Stimulated activated CD4-positive, alpha-beta T cell treated with anti-CD3 and anti-CD28 coated beads, Interleukin-12 subunit alpha, Interleukin-12 subunit beta, amount 100 ng/mL, for 24 hours (primary cell): ENCODE measurements around the gene TTC21A.
"Not testable (repeated sequence)": the region's sequence is repeated elsewhere in the genome, so short reads cannot be mapped to it uniquely, and the experiment has no call there.

Experiments used
- DNase-seq, 2 experiments: peaks; one replicate each; pipeline ENCODE4 v3.0.0-alpha.2; 2020; ENCODE audit warnings: low read depth in 2 of 2

Gene TTC21A, protein sequence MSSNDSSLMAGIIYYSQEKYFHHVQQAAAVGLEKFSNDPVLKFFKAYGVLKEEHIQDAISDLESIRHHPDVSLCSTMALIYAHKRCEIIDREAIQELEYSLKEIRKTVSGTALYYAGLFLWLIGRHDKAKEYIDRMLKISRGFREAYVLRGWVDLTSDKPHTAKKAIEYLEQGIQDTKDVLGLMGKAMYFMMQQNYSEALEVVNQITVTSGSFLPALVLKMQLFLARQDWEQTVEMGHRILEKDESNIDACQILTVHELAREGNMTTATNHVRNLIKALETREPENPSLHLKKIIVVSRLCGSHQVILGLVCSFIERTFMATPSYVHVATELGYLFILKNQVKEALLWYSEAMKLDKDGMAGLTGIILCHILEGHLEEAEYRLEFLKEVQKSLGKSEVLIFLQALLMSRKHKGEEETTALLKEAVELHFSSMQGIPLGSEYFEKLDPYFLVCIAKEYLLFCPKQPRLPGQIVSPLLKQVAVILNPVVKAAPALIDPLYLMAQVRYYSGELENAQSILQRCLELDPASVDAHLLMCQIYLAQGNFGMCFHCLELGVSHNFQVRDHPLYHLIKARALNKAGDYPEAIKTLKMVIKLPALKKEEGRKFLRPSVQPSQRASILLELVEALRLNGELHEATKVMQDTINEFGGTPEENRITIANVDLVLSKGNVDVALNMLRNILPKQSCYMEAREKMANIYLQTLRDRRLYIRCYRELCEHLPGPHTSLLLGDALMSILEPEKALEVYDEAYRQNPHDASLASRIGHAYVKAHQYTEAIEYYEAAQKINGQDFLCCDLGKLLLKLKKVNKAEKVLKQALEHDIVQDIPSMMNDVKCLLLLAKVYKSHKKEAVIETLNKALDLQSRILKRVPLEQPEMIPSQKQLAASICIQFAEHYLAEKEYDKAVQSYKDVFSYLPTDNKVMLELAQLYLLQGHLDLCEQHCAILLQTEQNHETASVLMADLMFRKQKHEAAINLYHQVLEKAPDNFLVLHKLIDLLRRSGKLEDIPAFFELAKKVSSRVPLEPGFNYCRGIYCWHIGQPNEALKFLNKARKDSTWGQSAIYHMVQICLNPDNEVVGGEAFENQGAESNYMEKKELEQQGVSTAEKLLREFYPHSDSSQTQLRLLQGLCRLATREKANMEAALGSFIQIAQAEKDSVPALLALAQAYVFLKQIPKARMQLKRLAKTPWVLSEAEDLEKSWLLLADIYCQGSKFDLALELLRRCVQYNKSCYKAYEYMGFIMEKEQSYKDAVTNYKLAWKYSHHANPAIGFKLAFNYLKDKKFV (N-terminal part only)

DNA sequence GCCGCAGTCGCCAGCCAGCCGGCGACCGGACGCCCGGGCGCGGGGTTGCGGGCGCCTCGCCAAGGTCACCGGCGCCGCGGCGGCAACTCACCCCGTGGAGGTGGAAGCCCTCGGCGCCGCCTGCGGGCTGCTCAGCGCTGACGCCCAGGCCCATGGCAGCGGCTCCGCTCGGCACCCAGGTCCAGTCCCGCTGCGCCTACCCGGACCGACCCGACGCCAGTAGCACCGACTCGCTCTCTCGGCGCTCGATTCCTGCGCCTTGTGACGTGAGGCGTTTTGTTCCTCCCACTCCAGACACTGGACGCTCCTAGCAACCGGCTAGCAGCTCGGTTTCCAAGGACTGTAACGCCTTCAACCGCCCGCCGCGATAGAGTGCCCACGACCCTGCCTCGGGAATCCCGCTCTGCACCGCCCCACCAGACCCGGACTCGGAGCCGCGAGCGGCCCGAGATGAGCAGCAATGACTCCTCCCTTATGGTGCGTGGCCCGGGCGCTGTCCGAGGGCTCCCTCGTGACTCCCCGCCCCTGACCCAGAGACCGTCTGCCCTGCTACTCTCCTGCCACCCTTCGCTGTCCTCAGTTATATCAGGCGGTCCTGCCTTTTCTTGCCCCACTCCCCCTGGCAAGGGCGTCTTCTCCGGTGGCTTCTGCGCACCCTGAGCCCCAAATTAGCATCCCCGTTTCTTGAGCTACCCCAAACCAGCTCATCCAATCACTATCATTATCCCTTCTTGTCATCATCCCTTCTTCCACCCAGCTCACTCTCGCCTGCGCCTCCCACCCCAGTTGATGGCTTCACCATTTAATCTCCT is at the start of gene TTC21A, which contains the start of gene GORASP1:
Gene TTC21A (plus strand): TSS at position 293 of the 812 bp plus-strand sequence. CDS start 158 bp downstream, at position 451.
Gene GORASP1 (minus strand): TSS at position 240 of the 812 bp plus-strand sequence. CDS start 86 bp downstream, at position 154.
- DNase-seq: peak; percentile 48 to 62

DNA sequence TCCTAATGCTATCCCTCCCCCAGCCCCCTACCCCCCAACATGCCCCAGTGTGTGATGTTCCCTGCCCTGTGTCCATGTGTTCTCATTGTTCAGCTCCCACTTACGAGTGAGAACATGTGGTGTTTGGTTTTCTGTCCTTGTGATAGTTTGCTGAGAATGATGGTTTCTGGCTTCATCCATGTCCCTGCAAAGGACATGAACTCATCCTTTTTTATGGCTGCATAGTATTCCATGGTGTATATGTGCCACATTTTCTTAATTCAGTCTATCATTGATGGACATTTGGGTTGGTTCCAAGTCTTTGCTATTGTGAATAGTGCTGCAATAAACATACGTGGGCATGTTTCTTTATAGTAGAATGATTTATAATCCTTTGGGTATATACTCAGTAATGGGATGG is 46.3 kb upstream of the TTC21A start:
- not testable (repeated sequence) for DNase-seq

DNA sequence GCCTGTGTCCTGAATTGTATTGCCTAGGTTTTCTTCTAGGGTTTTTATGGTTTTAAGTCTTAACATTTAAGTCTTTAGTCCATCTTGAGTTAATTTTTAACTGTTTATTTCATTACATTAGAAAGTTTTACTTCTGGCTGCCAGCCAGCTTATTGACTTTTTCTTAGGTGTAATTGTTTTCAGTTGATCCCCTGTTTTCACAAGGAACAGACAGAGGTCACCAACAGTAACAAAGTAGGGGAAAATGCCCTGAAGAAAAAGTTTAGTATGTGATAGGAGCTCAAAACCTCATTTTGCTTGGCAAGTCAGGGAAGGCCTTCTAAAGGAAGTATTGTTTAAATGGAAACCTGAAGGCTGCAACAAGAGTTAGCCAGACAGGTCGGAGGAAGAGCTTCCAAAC is 45.3 kb upstream of the TTC21A start:
- no peak for DNase-seq

DNA sequence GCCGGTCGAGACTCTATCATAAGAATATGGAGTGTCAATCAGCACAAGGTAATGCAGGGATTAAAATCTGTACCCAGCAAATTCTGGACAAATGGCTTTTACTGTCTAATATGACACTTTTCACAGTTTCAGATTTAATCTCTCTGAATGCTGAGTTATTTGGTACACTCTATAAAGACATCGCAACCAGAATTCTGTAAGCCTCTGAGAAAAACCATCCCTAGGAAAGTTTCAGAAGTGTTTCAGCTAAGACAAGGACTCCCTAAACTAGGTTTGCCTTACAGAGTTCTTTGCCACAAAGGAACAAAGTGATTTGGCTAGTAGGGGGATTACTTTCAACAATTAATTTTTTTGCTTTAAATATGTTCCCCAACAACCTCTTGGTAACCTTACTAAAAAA is 44.3 kb upstream of the TTC21A start:
- DNase-seq: no peak

DNA sequence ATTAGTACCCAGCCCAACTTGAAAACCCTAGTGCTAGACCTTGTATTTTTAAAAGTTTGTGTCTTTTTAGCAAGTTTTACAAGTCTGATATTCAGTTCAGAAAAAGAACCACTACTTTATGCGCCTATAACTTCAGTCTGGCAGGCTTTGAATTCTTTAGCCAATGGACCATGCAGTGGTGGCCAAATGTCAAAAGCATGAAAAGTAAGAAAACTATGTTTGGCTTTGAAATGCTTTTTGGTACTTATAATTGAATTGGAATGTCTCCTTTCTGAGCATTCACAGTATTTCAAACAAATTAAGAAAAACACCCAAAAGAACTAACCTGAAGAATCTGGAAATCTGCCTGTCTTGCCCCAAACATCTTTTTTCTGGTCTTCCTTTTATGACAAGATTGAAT is 42.8 kb upstream of the TTC21A start:
- no peak for DNase-seq

DNA sequence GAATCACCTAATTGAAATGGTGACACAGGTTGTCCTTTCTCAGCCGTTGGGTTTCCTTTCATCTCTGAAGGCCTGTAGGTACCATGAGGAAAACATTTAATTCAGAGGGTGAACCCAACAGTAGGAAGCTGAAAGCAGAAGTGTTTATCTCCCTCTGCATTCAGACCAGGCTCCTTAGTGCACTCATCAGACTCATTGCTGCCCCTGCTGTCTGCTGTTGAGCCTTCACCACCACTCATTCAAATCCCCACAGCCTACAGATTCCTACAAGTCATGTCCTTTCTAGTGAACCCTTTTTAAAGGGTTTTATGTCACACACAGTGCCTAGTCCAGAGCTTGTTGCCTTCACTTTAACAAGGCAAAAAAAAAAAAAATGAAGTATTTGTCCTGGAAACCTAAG is 42.3 kb upstream of the TTC21A start:
- DNase-seq: no peak

DNA sequence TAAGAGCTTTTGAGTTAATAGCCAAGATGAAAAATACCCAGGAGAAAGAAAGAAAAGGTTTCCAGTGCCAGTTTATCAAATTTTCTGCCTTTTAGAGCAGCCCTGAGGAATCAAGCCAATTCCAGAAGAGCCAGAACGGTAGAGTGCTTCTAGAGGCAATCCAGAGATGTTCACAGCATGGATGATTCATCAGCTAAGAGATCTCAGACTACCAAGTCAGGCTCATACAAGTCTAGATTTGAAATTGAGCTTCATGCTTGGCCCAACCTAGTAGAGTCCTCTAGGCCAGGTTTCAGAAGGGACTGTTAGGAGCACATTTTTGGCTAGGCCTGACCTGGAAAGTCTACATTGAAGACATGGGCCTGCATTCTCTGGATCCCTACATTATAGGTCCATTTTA is 40.2 kb upstream of the TTC21A start:
- no peak for DNase-seq

DNA sequence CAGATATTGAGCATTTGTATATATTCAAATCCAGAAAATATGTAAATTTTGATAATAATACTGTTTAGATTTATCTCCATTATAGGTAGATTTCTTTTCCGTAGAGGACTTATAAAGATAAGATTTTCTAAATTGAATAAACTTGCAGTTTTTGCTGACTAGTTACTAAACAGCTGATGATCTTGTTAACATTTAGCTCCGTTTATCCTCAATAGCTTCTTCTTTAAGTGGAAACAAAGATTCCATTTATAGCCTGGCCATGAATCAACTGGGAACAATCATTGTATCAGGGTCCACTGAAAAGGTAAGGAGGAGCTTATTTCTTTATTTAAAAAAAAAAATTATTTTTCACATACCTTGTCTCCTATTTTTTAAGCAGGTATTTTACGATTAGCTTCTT is 38.9 kb upstream of the TTC21A start:
- no peak for DNase-seq

DNA sequence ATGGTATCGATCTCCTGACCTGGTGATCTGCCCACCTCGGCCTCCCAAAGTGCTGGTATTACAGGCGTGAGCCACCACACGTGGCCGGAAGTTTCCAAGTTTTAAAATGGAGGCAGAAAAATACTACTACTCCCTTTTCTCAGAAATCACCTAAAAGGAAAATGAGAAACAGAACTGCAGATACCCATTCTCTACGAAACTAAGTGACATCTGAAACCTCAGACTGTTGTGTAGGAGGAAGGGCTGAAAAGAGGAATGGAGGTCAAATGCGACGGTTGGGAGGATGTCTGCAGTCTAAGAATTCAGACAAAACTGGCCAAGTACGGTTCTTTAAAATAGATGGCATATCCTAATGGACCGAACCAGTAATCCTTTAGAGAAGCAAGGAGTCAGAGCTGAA is 31.6 kb upstream of the TTC21A start:
- no peak for DNase-seq

DNA sequence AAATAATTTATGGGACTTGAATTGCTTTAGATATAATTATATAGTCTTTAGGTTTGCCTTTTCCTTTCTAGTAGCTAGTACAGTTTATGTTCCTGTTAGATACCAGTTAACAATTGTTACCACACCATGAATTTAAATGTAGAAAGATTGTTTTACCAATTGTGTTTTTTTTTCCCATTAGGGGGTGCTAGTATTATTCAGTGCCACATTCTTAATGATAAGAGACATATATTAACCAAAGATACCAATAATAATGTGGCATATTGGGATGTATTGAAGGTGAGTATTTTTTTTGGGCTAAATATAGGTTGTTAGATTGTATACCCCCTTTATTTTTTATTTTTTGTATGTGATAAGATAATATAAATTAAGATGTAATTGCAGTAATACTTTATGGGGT is 27.9 kb upstream of the TTC21A start:
- no peak for DNase-seq

DNA sequence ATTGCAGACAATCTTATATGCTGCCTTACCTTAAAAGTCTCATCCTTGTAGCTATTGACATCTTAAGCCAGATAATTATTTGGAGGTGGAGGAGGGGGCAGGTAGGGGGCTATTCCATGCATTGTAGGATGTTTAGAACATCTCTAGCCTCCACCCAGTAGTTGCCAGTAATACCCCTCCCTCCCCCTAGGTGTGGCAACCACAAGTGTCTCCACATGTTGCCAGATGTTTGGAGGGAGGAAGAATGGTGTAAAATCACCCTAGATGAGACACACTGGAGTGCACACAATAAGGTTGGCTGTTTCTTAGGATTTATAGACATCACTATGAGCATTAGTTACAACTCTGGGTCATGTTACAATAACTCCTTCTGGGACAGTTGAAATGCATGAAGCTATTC is 27.5 kb upstream of the TTC21A start:
- DNase-seq: no peak

DNA sequence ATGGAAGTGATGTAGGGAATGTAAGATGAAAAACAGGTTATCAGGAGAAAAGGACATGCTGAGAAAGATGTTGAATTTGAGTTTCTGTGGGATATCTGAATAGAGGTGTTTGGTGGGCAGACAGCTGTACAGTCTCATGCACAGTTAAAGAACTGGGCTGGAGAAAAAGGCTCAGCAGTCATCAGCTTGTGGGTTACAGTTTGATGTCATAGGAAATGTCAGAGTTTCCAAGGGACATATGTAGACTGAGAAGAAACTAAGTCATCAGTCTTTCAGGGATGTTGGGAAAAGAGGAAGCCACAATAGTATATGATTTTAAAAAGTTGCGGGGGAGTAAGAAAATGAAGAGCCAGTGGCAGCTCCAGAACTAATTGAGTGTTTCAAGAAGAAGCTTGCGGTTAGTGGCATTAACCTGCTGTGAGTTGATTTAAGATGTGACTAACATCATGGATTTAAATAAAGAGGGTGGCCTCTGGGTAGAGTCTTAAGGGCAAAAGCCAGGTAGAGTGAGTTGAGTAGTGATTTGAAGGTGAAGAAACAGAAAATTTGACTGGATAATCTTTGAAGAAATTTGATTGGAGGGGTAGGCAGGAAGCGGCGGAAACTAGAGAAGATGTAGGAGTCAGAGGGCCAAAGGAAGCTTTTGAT is 24.7 kb upstream of the TTC21A start:
- DNase-seq: no peak

DNA sequence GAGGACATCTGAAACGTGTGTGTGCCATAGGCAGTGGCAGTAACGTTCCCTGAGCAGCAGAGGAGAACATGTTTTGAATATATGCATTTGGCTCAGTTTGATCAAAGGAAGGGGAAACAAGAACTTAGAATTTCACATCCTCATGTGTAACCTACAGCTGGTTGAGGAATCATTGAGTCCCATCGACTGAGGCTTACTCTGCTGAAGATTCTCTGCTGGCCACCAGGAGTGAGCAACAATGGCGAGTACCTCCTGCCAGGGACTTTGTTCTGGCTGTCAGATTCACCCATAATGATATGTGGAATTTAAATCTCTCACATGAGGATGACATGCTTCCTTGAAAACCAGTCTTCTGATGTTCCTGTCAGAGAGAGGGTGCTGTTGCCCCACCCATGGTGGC is 21.3 kb upstream of the TTC21A start:
- no peak for DNase-seq

DNA sequence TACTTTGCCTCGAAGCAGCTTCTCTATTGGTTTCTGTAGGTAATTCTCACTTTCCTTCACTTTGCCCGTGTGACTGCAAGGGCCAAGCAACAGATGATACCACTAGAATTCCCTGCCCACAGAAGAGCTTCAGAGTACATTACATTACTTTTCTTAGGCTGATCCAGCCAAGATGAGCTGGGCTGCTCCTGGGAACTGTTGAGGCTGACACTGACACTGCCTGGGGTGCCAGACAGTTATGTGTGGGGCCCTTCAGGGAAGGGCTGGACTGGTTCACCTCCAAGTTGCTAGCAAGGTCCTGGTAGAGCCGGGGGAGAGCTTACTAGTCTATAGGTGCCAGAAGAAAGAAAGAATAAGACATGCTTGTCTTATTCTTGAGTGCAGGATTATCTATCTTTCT is 19.0 kb upstream of the TTC21A start:
- DNase-seq: no peak

DNA sequence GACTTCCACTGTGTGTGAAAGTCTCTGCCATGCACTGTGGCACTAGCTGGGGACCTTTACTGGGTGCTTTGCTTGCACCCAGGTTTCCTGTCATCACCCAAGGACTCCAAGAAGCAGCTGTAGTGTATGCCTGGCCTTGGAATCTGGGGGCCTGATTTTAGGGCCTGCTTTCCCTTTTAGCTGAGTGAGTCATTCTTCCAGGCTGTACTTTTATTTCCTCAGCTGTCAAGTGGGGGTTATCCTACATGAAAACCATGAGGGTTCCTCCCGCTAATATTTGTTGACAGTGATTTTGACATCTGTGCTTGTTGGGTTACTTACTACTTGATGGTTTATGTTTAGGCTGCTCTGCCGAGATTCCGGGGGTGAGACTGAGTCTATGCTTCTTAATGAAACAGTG is 18.6 kb upstream of the TTC21A start:
- DNase-seq: no peak

DNA sequence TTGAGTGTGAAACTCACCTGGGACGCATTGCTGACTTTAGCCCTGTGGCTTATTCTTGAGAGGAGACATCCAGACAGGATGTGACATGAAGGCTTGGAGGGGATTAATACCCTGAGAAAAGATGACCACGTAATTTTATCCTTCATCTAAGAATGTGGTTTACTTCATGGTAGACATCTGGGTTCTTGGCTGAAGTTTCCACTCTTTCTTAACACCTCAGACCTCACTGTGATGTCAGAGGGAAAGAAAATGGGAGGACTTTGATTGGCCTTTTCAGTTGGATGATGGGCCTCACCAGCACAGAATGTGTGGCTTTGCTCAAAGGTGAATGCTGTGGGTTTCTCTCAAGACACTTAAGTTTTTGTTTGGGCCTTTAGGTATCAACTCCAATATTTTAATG is 16.6 kb upstream of the TTC21A start:
- no peak for DNase-seq

DNA sequence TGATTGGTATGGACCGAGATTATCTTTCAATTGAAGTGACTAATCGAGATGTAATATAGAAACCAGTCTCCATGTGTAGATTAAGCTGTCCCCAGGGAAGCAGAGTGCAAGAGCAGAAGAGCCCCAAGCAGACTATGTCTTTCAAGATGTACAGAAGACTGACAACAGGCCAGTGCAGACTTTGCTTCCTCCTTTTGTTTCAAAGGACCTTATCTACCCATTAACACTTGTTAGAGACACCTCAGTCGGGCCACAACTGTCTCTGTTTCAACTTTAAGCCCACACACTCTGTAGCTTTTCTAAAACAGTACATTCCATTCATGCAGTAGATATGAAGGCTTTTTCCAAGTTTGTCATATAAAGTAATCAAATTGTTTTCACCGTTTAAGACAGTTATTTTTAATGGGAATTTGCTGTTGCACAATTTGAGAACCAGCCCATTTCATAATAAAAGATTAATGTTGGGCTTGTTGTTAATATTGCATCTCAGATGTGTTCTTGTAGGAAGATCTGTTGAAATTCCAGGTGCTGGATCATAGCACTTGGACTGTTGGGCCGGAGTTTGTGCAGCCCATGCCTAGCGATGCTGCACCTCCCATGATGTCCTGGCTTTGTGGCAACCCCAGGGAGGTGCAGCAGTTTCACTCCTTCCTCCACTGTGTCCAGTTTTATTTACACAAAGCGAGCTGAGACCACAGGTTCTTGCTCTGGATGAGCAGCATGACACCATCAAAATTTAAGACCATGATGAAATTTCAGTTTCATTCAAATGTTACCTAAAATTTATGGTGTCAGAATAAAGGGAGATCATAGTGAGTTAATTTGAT is 12.4 kb upstream of the TTC21A start:
- no peak for DNase-seq

DNA sequence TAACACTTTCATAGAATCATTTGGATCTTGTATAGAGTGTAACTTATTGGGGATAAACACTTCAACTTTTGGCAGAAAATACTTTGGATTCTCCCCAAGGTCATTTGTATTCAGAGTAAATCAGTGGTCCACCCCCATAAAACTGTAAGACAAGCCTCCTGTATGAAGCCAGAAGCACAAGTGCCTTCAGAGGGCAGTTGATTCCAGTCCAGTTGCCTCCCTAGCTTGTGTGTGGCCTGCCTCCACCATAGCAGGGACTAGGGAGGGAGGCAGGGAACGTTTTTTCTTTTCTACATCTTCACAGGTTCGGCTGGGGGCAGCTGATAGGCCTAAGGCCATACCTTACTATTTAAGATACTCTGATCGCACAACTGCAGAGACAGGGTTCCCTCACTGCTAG is 11.7 kb upstream of the TTC21A start:
- DNase-seq: no peak

DNA sequence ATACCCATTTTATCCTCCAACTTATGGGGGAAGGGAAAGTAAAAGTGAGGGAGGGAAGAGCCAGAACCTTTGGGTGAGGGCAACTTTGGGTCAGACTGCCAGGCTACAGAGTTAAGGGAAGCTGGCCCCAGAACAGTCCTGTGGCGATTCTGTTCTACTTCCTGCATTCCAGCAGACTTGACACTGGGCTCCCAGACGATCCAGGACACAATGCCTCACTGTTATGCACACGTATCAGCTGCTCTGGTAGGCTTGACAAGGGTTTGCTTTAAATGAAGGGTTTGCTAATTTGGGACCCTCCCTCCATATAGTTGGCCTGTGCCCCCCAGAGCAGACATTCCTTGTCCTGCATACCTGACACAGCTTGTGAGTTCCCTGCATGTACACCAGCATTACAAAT is 10.7 kb upstream of the TTC21A start:
- no peak for DNase-seq
